Mucosa of gallbladder (tissue), 1 donor: ENCODE results near the gene WDFY4. TPM values are rescaled to one million over a fixed set of nuclear protein-coding genes. Genes with fewer than 3 reads are reported as not detected.

Experiments
- DNase-seq: peaks from one replicate; pipeline ENCODE4 v3.0.0-alpha.2; 2020; ENCODE audit warnings: low spot score
- total RNA-seq: library from RNA; stranded (reverse); gene quantifications from one replicate; pipeline ENCODE4 v1.2.1, GENCODE V29; 2021
- donor health status: DM: no; HTN: no; CAD: no.

WDFY4 gene
- total RNA-seq, 1 donor from 2014 or later: 8.7 TPM

DNA sequence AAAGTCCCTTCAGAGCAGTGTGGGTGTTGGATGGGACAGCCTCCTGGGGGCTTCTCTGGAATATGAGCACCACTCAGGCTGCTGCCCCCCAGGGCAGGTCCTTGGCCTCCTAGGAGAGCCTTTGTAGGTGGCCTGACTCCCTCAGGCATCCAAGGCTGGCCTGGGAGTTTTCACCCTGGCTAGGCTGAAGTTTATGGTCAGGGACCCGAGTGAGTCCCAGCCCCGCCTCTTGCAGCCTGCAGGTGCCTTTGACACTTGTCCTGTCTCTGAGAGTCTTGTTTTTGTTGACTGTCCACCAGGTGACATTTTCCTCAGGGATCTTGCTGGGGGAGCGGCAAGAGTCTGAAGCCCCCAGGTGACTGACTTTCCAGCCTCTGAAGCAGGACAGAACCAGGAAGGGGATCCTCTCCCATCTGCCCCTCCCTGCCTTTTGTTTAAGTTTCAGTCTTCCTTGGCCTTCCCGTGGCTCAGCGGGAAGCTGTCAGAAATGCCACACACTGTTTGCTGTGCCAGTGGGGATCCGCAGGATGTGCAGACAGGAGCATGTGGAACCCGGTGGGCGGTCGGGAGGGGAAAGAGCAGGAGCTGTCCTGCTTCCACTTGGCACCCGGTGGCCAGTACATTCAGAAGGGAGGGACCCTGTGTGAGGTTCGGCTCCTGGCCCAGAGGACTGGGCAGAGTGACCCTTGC is 195.5 kb downstream of the WDFY4 start:
- no peak for DNase-seq

DNA sequence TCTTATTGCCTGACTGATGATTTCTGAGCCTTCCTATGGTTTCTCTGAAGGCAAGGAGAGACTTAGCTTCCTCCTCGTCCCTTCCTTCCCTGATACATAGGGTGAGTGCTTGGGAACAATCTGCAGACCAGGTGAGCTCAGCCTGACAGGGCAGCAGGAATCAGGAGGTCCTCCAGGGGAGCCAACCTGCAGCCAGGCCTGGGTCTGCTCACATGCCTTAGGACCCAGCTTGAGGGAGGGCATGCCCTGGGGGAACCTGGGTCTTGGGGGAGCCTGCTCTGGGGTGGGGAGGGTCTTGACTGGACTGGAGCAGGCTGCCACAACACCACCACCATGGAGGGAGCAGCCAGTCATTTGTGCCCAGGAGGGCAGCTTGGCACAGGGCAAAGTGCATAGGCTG is 197.3 kb downstream of the WDFY4 start:
- no peak for DNase-seq

DNA sequence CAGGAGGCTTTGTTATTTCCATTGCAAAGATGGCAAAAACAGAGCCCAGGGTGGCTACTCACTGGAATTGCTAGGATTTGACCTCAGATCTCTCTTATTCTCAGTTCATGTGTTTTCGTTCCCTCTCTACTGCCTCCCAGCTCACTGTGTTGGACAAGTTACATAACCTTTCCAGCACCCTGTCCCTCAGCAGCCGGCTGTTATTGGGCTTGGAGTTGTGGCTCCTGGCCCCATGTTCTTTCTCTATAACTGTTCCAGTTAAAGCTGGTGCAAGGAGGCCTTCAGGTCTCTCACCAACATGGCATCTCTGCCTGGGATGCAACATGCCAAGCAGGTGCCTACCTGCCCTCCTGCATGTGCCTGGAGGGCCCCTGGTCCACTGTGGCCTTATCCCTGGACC is 198.2 kb downstream of the WDFY4 start:
- DNase-seq: no peak

DNA sequence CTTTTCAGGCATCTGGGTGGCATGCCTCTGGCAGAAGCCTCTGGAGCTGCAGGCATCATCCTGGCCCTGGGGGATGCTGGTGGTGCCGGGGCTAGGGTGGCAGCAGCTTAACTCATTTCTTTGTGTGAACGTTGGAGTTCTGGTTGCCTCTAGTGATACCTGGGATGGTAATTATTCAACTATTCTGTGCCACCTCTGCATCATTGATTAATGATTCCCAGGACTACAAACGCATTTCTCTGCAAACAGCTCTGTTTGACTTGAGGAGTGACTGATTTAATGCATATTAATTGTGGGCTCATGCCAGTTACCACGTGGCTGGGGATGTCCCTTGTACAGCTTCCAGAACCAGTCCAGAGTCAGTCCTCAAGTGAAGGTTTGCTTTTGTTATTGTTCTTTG is 199.0 kb downstream of the WDFY4 start:
- DNase-seq: peak; percentile 45

DNA sequence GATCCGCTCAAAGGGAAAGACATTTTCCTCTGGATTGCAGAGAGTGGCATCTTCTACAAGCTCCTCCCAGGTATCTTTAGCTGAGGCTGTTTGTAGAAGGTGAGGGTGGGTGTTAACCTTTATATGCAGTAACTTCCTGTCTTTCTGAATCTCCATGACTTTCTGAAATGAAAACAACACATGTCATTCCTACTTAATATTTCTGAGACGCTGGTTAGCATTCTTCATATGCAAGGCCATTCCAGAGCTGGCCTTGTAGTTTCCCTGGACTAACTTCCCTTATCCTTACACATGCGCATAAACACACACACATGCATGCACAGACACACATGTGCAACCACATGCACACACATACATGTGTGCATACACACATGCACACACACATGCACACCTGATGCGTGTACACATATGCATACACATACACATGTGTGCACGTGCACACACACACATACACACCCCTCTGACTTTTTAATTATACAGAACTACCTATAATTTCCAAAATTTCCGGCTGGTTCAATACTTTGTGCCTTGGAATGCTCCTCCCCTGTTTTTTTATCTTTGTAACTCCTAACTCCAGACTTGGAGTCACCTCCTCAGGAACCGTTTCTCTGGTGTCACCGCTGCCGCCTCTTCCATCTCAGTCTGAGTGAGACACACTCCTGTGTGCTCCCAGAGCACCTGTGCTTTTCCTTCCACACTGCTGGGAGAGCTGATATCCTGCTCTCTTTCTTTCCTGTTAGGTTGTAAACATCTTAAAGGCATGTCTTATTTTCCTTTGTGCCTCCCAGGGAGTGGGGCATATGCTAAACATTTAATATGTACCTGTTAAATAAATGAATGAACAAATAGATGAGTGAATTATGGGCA is 199.7 kb downstream of the WDFY4 start:
- DNase-seq: no peak

DNA sequence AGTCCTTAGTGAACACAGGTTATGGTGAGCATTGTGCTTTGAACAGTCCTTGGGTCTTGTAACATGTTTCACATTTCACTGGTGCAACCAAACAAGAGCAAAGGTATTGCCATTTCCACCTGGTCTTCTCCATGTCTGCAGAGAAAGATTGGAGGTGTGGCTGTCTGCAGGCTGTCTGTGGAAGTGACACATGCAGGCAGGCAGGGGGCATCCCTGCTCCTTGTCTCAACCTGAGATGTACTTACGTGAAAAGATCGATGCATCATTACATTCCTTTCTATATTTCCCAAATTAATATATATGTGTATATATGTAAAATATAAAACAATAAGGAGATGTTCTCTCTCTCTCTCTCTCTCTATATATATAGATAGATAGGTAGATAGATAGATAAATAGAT is 200.7 kb downstream of the WDFY4 start:
- no peak for DNase-seq

DNA sequence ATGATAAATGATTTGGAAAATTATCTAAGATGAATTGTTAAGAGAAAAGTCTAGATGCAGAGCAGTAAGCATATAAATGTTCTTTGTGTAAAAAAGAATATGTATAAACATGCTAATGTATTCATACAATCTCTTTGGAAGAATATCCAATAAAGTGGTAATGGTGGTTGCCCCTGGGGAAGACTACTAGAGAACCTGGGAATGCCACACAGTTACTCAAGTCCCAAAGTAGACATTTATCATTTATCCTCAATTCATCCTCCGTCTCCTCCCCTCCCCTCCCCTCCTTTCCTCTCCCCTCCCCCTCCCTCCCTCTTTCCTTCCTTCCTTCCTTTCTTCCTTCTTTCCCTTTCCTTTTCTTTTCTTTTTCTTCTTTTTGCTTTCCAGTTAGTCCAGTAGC is 203.3 kb downstream of the WDFY4 start:
- DNase-seq: no peak

DNA sequence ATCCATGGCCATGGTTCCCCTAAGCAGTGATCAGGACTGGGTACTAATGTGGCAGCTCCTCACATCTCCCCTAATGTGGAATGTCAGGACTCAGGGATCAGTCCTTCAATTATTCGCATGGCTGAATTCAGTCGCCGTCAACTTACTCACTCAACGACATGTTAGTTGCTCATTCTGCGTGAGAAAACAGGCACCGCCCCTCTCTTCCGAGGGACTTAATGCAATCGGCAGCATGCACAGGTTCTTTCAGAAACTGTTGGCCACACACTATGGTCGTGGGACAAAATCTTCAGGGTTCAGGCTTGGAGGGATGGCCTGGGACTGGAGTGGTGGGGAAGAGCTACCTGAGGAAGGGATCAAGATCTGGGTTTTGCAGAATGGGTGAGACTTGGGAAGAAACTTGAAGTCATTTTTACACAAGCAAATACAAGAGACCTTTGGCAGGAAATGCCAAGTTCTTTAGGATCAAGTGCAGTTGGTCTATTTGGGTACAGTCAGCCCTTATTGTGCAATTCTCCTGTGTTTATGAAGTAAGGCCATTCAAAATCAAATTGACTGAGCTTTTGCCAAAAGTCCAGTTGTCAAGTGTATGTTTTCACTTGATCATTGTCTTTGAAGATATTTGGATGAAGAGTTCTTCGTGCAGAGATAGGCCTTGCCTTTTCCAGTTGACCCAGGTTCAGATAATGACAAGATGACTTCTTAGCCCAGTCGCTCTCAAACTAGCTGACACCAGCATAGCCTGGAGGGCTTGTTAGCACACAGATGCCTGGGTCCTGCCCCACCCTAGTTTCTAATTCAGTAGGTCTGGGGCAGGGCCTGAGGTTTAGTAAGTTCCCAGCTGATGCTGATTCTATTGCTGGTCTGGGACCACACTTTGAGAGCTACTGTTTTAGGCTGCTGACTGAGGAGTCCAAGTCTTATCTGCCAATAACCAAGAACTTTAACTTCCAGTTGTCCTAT is 206.5 kb downstream of the WDFY4 start:
- DNase-seq: no peak

DNA sequence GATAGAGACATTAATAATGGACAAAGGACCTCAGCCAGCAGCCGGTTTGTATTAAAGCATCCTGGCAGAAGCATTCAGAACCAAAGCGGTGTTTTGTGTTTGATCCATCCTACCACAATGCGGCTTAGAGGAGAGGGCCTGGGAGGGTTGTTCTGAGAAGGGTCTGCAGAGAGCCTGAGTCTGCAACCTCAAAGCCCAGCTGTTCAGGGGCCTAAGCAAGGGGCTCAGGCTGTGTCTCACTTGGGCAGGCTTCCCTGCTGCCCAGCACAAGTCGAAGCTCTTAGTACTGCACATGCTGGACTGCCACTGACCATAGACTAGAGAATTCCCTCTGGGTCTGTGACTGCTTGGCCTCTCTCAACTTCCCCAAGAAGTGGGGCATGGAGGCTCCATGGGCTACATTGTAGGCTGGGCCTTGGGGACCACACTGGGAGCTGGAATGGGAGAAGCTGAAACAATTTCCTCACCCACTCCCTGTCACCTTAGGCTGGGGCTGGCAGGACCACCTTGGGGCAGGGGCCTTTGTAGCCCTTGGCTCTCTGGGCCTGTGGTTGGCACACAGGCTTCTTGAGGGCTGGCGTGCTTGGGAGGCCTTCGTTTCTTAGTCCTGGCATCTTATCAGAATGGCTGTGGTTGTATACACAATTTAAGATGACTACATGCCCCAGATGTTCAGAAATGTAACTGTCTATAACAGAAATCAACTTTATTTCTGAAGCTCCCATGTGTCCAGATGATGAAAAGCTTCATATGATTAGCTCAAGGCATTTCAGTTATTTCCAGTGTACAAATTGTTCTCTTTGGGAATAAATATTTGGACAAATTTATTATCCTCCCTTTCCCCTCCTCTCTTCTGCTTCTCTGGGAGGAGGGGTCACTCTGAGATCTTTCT is 210.5 kb downstream of the WDFY4 start:
- no peak for DNase-seq

DNA sequence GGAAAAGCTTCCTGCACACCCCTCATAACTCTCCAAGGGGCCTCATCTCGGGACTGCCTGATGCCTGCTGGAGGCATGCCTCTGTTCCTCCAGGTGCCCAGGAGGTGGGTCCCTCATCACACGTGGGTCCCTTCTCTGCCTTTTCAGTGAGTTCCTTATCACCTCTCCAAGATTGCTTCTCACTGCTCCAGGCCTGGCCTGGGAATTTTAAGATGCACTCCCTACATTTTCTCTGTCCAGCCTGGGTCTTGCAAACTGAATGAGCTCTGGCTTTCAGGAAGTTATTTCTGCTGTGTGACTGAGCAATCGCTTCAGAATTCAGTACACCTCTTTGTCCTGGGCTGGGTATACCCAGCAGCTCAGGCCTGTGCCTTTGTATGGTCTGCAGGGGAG is 211.1 kb downstream of the WDFY4 start:
- DNase-seq: no peak

DNA sequence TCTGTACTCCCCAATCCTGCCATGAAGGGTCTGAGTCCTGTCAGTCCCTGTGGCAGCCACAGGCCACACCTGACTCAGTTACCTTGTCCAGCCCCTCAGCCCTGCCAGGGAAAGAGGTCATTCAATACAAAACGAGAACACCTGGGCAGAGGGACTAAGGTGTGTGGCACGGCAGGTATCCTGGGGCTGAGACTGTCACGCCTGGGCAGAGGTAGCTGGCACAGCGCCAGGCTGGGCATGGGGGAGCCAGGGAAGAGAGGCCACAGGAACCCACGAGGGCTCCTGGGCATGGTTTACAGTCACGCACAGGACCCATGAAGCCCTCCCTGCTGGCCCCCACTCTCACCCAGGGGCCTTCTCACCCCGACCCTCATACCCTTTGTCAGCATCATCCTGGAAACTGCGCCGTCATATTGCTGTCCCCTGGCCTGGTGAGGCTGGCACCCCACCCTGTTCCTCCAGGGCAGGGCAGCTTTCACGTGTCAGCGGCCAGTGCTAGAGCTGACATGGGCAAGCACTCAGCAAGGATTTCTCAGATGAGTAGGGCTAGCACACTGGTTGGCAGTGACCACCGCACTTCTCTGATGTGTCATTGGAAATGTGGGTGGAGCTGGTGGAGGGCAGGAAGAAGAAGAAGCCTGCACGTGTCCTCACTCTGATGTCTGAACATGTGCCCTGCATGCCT is 212.2 kb downstream of the WDFY4 start:
- no peak for DNase-seq

DNA sequence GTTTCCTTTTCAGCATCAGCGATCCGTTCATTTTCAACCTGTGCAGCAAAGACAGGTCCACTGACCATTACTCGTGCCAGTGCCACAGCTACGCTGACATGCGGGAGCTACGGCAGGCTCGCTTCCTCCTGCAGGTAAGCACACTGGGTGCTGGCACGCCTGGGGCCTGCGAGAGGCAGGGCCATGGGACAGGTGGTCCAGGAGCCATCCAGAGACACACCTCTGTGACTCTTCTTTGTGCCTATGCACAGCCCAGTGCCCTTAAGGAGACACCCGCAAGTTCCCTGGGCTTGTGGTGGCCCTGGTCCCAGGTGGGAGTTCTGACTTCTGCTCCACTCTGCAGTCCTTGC is 212.7 kb downstream of the WDFY4 start:
- DNase-seq: no peak

DNA sequence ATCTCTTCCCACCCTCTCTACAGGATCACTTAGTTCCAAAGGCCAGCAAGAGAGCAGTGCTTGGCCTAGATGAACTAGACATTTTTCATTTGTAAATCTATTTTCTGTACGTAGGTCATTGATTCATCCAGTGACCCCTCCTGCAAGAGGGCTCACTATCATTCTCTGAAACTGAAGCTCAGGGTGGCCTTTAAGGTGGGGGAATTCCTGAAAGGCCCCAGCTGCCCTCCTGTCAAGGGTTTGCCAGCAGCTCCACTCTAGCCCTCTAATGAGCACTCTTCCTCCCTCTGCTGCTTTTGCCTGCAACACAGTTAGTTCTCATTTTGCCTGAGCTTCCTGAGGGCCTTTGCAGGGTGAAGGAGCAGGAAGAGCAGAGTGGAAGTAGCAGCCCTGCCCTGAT is 213.8 kb downstream of the WDFY4 start:
- no peak for DNase-seq

DNA sequence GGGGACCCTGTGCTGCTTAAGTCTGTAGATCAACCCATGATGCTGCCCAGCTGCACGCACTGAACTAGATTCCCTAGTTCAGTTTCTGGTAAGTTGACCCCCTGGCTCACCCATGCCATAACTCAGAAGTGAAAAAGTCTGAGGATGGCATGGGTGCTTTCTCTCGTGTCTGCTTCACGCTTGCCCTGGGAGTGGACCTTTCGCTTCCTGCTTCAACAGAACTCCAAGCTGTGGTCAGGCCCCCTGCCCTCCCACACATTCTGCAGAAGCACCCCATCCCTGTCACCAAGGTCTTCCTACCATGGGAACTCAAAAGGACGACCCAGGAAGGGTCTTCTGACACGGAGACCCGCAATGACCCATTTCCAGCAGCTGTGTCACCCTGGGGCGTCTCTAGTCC is 215.1 kb downstream of the WDFY4 start:
- no peak for DNase-seq

DNA sequence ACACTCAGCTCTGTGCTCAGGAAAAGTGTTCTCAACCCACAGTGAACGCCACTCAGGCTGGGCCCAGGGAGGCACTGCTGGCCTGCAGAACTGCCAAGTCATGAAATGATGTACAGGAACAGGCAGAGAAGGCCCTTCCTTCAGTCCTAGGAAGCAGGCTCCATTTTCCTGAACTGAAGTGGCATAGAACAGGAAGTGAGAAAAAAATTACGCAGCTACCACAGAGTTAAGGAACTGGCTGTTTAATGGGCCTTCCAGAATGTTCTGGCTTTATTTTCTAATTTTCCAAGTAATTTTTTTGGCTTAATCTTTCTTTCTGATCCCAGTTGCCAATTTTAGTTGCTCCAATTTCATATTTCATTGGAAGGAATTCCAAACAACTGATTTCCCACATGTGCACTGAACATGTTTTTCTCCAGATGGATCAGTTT is 215.7 kb downstream of the WDFY4 start:
- DNase-seq: no peak

DNA sequence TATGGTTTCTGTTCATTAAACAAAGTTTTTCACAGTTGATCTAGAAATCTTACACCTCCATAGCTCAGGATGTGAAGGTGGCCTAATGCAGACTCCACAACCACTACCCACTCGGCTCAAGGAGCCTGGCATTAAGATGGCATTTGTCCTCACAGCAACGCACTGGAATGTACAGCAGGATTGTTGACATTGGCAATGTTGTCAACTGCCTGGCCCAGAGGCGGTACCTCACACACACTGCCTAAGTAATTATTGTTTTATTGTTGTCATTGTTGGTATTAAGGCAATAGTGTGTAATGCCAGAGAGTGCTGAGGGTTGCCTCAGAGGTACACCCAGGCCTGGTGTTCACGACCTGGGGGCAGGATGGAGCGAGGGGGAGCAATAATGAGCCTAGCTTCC is 216.6 kb downstream of the WDFY4 start:
- no peak for DNase-seq

DNA sequence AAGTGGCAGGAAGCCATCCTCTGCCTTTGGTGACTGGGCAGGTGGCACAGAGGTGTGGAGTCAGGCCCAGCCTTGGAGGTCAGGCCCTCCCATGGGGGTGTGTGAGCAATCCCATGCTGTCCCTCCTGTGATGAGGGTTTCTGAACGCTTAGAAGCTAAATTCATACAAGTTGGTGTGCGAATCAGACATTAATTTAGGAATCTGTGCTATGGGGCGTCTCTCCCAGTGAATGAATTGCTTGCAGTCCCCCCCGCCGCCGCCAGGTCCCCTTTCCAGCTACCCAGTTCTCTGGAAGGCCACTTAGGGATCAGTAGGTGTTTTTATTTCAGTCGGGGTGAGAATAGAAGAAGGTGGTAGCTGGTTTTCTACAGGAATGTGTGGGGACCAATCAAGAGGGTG is 217.4 kb downstream of the WDFY4 start:
- no peak for DNase-seq

DNA sequence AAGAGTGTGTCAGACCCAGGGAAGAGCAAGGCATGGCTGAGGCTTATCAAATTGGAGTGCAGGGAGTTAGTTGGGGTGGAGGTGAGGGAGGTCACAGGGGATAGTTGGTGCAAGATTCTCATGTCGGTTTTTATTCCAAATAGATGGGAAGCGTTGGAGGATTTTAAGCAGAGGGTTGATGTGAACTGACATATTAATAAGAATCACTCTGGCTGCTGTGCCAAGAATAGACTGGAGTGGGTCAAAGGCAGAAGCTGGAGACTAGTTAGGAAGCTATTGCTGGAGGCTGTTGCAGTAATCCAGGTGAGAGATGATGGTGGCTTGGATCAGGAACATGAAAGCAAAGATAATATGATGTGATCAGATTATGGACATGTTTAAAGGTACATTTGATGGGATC is 218.5 kb downstream of the WDFY4 start:
- DNase-seq: no peak

DNA sequence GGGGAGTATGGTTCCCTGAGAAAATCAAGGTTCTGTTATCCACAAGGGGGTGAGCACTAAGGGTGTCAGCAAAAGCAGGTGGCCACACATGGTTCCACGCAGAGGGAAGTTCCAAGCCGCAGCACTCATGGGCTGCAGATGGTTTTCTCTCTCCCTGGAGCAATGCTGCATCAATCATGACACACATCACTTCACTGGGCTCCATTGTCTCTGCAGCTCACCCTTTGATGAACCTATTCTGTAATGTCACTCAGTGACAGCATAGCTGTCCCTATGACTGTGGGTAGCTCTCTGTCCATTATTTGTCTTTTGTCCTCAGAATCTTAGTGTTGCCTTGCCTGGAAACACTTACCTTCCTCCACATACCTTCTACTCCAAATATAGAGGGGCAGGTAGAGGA is 220.2 kb downstream of the WDFY4 start:
- DNase-seq: no peak

DNA sequence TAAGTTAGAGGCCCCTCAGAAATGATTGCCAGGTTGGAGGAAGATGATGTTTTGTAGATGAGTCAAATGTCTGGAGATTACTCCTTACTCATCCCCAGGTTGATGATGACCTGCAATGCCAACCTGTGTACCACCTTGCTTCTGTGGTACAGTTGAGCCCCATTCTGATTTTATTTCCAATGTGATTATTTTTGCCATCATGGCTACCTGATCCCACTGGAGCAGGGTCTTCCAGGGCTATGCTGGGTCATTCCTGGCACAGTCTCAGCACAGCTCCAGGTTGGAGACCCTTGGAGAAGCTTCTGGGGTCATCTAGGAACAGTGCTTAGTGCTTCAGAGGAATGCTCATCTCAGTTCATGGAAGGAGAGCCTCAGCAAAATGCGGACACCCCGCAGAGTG is 220.6 kb downstream of the WDFY4 start:
- no peak for DNase-seq

DNA sequence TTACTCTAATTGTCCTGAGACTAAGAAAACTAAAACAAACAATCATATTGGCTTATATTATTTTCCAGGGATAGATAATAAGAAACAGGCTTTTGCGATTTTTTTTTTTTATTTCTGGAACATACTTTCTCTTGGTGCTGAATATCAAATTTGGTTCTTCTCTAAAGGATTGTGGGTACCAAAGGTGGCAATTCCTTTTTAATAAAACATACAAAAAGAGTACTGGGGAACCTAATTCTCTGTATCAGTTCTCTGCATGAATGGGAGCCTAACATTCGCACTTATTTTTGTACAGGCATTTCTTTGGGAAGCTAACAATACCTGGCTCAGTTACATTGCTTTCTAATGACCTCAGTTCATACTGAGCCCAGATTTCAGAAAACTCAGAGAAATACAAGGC is 222.2 kb downstream of the WDFY4 start:
- no peak for DNase-seq
